GM12801 (cell line): Measurements from ENCODE around the gene TTC27.

ENCODE experiments used
- TF ChIP-seq, protein P1 (sequence below): IDR thresholded peaks from one replicate; pipeline ENCODE4 v1.5.1; 2011; ENCODE audit warnings: control low read depth; ENCODE audit not compliant: insufficient read length; ENCODE audit errors: extremely low read depth

The TTC27 gene

DNA sequence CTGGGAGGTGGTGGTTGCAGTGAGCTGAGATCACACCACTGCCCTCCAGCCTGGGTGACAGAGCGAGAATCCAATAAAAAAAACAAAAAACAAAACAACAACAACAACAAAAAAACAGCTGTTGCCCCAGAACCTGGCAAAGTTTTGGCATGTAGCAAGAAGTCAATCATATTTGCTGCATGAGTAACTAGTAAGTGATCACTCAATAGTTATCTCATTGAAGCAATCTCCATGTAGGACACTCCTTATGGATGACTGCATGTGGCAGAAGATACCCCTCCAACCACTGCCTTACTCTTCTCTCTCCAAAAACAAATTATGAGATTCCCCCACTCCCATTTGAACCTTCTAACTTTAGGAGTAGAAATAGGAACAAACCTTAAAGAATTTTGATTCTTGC is 113.7 kb downstream of the TTC27 start:
- TF ChIP-seq, protein P1, sequence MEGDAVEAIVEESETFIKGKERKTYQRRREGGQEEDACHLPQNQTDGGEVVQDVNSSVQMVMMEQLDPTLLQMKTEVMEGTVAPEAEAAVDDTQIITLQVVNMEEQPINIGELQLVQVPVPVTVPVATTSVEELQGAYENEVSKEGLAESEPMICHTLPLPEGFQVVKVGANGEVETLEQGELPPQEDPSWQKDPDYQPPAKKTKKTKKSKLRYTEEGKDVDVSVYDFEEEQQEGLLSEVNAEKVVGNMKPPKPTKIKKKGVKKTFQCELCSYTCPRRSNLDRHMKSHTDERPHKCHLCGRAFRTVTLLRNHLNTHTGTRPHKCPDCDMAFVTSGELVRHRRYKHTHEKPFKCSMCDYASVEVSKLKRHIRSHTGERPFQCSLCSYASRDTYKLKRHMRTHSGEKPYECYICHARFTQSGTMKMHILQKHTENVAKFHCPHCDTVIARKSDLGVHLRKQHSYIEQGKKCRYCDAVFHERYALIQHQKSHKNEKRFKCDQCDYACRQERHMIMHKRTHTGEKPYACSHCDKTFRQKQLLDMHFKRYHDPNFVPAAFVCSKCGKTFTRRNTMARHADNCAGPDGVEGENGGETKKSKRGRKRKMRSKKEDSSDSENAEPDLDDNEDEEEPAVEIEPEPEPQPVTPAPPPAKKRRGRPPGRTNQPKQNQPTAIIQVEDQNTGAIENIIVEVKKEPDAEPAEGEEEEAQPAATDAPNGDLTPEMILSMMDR: no peak

DNA sequence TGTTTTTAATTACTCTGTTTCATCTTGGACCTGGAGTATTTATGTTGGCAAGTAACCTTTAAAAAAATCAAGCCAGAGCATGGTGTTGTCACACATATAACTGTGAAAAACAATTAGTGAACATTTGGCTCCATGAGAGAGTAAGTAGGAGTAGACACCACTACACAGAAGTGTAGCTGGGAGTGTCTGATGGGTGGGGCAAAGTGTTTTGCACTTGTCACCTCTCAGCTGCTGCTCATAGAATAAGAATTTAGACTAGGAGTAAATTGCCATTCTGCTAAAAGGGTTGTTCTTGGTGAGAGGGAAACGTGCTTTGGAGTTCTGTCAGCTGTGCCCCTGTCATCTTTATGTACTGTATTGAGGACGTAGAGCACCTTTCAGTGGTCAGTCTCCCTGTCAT is 114.5 kb downstream of the TTC27 start:
- TF ChIP-seq, protein P1: no peak

DNA sequence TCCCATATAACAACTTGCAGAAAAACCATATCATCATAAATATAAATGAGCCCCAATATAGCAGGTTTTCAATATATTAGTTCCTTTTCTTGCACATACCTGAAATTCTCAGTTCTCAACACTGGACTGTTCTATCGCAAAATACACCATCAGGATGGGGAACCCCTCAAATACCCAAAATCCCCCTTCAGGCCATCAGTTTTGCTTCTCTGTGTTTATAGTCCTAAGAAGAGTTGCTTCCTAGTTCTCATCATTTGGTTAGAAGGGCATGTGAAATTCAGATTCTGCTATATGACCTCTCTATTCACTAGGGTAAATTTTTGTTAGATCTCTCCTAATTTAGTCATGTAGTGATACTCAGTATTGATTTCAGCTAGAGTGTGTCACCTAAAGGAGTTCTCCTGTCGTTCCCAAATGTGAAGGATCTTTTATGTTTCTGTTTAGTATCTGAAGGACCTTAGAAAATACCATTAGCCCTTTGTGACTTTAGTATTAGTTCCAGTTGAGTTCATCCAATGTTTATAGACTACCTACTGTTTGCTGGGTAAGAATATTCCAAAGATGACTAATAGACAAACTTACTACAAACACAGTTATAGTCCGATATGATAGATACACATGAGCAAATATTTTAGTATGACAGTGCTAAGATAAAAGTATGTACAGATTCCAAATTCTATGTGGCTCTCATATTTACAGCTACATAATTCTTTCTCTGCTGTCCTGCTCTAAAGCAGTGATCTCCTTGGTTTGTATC is 115.8 kb downstream of the TTC27 start:
- TF ChIP-seq, protein P1: no peak

DNA sequence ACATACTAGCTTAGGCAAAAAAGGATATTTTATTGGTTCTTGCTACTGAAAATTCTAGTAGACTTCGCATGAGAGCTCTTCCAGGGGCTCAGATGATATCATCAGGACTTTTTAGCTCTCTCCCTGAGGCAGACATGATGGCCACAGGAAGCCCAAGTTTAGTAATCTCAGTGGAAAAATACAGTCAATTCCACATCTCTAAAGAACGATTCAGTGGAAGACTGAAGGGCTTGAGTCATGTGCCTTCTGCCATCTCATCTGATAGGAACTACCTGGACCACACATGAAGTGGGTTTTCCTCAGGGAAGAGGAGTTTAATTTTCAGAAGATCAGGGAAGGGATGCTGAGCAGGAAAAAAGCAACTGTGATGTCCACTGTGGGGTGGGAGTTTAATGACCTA is 117.3 kb downstream of the TTC27 start:
- TF ChIP-seq, protein P1: no peak

DNA sequence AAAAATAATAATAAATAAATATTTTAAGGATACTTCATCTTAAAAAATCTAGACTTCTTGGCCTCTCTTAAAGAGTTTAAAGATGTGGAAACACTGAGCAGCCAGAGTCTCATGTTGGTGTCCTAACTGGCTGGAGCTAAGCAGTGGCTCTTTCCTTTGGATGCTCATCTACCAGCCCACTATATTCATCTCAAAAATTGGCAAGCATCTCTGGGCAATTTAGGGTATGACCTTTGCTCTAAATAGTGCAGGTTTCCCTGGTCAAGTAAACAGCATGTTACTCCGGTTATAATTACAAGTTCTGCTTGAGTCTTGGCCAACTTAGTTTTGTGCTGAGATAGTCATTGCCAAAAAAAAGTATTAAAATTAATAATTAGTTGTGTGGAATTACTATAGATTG is 117.8 kb downstream of the TTC27 start:
- TF ChIP-seq, protein P1: no peak

DNA sequence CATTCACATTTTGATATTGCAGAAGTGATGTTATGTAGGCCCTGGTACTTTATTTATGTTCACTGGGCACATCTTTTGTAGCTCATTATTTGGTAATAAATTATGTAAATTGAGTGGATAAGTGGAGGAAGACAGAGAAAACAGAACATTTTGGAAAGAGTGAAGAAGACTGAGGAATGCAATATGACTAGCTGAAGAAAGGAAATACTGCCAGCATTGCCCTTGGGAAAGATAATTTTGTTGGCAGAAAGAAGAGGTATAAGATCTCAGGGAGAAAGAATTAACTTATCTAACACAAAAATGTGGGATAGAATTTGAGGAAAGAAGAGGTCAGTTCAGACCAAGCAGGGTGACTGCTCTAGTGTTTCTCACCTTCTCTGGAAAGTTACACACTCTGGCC is 118.8 kb downstream of the TTC27 start:
- TF ChIP-seq, protein P1: no peak

DNA sequence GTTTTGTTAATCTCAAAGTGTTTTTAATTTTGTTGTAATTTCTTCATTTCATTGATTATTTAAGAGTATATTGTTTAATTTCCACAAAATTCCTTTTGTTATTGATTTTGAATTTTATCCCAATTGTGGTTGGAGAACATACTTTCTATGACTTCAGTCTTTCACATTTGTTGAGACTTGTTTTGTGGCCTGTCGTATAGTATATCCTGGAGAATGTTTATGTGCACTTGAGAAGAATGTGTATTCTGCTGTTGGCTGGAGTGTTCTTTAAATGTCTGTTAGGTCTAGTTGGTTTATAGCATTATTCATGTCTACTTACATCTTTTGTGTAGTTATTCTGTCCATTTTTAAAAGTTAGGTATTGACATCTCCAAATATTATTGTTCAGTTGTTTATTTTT is 120.3 kb downstream of the TTC27 start:
- TF ChIP-seq, protein P1: no peak
